ENCODE measurements around the gene CPNE8.

The CPNE8 gene

DNA sequence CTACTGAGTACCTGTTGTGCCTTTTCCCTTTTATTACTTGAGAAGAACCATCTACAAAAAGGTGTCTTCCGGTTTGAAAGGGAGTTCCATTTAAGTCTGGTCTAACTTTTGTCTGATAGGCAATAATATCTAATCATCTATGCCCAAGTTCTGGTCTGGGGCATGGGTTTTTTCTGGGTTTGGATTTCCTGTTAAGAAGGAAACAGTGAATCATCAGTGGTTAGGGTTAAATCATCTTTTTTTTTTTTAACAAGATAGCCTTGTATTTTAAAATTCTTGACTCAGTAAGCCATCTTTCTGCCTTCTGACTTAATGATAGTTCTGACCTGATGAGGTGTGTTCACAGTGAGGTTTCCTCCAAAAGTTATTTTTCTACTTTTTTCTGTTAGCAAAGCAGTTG, 29.3 kb upstream of the CPNE8 start:
- H3K9me2 ChIP-seq (replicated peaks; ENCODE audit: insufficient read depth, low read length): no peaks in the 10 kb centered on the region
- no peaks in the 10 kb centered on the region for H3K36me3 ChIP-seq (replicated peaks; ENCODE audit: insufficient read depth, low read length)
- H3K4me3 ChIP-seq (ENCODE audit: low read length): no peak overlapping the region
- no peak overlapping the region for H2AFZ ChIP-seq (ENCODE audit: low read length)
- no peaks in the 10 kb centered on the region for H3F3A ChIP-seq (ENCODE audit: insufficient read depth, low read length)
- H3K9me3 ChIP-seq (replicated peaks; ENCODE audit: insufficient read depth, low read length): no peaks in the 10 kb centered on the region
- H3K27me3 ChIP-seq (replicated peaks; ENCODE audit: insufficient read depth, low read length): no peaks in the 10 kb centered on the region
- H3K79me2 ChIP-seq (ENCODE audit: low read length): no peaks in the 10 kb centered on the region
- DNase-seq: no peak
- H3K9ac ChIP-seq (ENCODE audit: low read length): no peak overlapping the region
- H4K20me1 ChIP-seq (ENCODE audit: insufficient read depth, low read length): no peaks in the 10 kb centered on the region
- no peak overlapping the region for H3K4me2 ChIP-seq (ENCODE audit: low read depth, low read length)
- H3K4me1 ChIP-seq (ENCODE audit: low read length): no peaks in the 10 kb centered on the region
- TF ChIP-seq EZH2 (optimal IDR thresholded peaks at IDR 0.05; ENCODE audit: low read depth, low read length) (no peak), EZH2phosphoT487 (IDR thresholded peaks at IDR 0.05; ENCODE audit: low read length) (no peak)
- TF ChIP-seq, protein P1, sequence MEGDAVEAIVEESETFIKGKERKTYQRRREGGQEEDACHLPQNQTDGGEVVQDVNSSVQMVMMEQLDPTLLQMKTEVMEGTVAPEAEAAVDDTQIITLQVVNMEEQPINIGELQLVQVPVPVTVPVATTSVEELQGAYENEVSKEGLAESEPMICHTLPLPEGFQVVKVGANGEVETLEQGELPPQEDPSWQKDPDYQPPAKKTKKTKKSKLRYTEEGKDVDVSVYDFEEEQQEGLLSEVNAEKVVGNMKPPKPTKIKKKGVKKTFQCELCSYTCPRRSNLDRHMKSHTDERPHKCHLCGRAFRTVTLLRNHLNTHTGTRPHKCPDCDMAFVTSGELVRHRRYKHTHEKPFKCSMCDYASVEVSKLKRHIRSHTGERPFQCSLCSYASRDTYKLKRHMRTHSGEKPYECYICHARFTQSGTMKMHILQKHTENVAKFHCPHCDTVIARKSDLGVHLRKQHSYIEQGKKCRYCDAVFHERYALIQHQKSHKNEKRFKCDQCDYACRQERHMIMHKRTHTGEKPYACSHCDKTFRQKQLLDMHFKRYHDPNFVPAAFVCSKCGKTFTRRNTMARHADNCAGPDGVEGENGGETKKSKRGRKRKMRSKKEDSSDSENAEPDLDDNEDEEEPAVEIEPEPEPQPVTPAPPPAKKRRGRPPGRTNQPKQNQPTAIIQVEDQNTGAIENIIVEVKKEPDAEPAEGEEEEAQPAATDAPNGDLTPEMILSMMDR (IDR thresholded peaks at IDR 0.05; ENCODE audit: low read length): no peak
- no peak overlapping the region for H3K27ac ChIP-seq (ENCODE audit: low read length)

DNA sequence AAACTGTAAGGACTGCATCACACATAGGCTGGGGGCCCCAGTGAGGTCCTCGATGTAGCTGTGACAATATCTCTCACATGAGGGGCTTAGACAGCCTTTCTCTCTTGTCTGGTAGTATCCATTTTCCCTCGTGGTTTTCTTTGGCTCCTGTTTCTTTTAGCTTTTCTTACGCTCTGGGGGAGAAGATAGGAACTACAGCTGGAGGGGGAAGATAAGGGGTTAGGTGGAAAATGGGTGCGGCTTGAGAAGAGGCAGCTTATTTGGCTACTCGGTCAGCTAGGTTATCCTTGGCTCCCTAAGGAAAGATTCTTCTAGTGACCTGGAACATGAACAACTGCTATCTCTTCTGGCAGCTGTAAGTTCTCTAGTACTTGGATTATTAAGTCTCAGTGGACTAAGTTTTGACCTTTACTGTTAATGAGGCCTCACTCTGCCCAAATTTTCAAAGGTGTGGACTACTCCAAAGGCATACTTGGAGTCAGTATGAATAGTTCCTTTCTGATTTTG, 28.7 kb upstream of the CPNE8 start:
- H3K9me3 ChIP-seq (replicated peaks; ENCODE audit: insufficient read depth, low read length): no peaks in the 10 kb centered on the region
- no peak overlapping the region for H3K27ac ChIP-seq (ENCODE audit: low read length)
- no peak overlapping the region for H3K4me3 ChIP-seq (ENCODE audit: low read length)
- no peak overlapping the region for H3K4me2 ChIP-seq (ENCODE audit: low read depth, low read length)
- no peaks in the 10 kb centered on the region for H3F3A ChIP-seq (ENCODE audit: insufficient read depth, low read length)
- no peaks in the 10 kb centered on the region for H4K20me1 ChIP-seq (ENCODE audit: insufficient read depth, low read length)
- no peak for TF ChIP-seq EZH2phosphoT487 (IDR thresholded peaks at IDR 0.05; ENCODE audit: low read length)
- TF ChIP-seq, protein P1 (IDR thresholded peaks at IDR 0.05; ENCODE audit: low read length): no peak
- no peak for TF ChIP-seq EZH2 (optimal IDR thresholded peaks at IDR 0.05; ENCODE audit: low read depth, low read length)
- no peak overlapping the region for H3K9ac ChIP-seq (ENCODE audit: low read length)
- no peaks in the 10 kb centered on the region for H3K27me3 ChIP-seq (replicated peaks; ENCODE audit: insufficient read depth, low read length)
- no peaks in the 10 kb centered on the region for H3K9me2 ChIP-seq (replicated peaks; ENCODE audit: insufficient read depth, low read length)
- no peaks in the 10 kb centered on the region for H3K4me1 ChIP-seq (ENCODE audit: low read length)
- DNase-seq: no peak
- no peaks in the 10 kb centered on the region for H3K79me2 ChIP-seq (ENCODE audit: low read length)
- no peak overlapping the region for H2AFZ ChIP-seq (ENCODE audit: low read length)
- no peaks in the 10 kb centered on the region for H3K36me3 ChIP-seq (replicated peaks; ENCODE audit: insufficient read depth, low read length)

DNA sequence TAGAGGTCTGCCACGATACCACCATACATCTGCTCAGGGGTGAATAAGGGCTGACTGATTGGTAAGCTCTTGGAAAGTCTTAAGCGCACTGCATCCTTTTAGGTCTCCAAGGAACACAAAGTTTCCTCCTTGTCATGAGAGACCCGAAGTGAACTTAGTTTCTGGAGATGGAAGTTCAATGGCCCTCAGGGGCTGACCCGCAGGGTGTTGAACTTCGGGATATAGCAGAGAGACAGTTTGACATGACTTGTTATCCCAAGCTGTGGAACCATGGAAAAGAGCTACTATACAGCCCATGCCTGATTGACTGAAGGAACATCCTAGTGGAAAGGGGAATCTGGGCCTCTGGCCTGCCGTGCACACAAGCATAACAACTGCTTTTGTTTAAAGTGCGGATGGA, 26.9 kb upstream of the CPNE8 start:
- DNase-seq: no peak
- no peak overlapping the region for H3K27ac ChIP-seq (ENCODE audit: low read length)

More for the DNA sequence above, 26.9 kb upstream of the CPNE8 start:
- Histone ChIP-seq H3K79me2 (ENCODE audit: low read length) (no peaks in the 10 kb centered on the region), H3K4me3 (ENCODE audit: low read length) (no peak overlapping the region), H3K4me2 (ENCODE audit: low read depth, low read length) (no peak overlapping the region), H3K9me3 (replicated peaks; ENCODE audit: insufficient read depth, low read length) (no peaks in the 10 kb centered on the region), H3F3A (ENCODE audit: insufficient read depth, low read length) (no peaks in the 10 kb centered on the region), H3K27me3 (replicated peaks; ENCODE audit: insufficient read depth, low read length) (no peaks in the 10 kb centered on the region), H3K9me2 (replicated peaks; ENCODE audit: insufficient read depth, low read length) (no peaks in the 10 kb centered on the region), H4K20me1 (ENCODE audit: insufficient read depth, low read length) (no peaks in the 10 kb centered on the region), H3K9ac (ENCODE audit: low read length) (no peak overlapping the region), H3K4me1 (ENCODE audit: low read length) (no peaks in the 10 kb centered on the region), H3K36me3 (replicated peaks; ENCODE audit: insufficient read depth, low read length) (no peaks in the 10 kb centered on the region), H2AFZ (ENCODE audit: low read length) (no peak overlapping the region)
- TF ChIP-seq, protein P1 (IDR thresholded peaks at IDR 0.05; ENCODE audit: low read length): no peak
- TF ChIP-seq EZH2phosphoT487 (IDR thresholded peaks at IDR 0.05; ENCODE audit: low read length) (no peak), EZH2 (optimal IDR thresholded peaks at IDR 0.05; ENCODE audit: low read depth, low read length) (no peak)
